ENCODE data around the gene SERPINA5.
"Not testable (repeated sequence)": the region's sequence is repeated elsewhere in the genome, so short reads cannot be mapped to it uniquely, and the experiment has no call there.

Gene SERPINA5

DNA sequence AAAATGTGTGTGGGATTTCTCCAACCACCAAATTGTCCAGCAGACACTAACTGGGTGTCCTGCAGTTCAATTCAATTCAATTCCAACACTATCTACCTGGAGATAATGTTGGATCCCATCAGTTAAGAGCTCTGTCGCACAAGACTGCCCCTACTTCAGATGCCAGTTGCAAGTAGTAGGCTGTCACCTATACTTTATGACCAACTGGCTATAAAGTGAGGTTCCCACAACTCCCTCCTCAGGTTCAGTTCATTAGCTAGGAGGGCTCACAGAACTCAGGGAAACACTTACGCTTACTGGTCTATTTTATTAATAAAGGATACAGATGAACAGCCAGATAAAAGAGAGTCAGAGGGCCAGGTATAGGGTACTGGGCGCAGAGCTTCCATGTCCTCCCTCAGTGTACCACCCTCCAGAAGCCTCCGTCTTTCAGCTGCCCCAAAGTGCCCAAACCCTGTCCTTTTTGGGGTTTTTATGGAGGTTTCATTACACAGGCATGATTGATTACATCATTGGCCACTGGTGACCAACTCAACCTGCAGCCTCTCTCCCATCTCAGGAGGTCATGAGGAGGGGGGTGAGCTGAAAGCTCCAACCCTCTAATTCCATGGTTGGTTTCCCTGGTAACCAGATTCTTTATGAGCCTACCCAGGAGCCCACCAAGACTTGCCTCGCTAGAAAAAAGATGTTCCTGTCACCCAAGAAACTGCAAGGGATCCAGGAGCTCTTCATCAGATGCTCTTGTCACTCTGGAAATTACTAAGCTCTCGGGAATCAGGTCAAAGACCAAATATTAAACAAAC lies 7.5 kb upstream of the SERPINA5 start:
- no peak for DNase-seq (ENCODE audit: low read depth in 1 of 2, low spot score in 1 of 2)

- DNase-seq (ENCODE audit: low read depth in 1 of 2, low spot score in 1 of 2), result no peak
Measured at GRCh38 chr14:94574336-94574735, 6.9 kb upstream of the SERPINA5 start.

DNA sequence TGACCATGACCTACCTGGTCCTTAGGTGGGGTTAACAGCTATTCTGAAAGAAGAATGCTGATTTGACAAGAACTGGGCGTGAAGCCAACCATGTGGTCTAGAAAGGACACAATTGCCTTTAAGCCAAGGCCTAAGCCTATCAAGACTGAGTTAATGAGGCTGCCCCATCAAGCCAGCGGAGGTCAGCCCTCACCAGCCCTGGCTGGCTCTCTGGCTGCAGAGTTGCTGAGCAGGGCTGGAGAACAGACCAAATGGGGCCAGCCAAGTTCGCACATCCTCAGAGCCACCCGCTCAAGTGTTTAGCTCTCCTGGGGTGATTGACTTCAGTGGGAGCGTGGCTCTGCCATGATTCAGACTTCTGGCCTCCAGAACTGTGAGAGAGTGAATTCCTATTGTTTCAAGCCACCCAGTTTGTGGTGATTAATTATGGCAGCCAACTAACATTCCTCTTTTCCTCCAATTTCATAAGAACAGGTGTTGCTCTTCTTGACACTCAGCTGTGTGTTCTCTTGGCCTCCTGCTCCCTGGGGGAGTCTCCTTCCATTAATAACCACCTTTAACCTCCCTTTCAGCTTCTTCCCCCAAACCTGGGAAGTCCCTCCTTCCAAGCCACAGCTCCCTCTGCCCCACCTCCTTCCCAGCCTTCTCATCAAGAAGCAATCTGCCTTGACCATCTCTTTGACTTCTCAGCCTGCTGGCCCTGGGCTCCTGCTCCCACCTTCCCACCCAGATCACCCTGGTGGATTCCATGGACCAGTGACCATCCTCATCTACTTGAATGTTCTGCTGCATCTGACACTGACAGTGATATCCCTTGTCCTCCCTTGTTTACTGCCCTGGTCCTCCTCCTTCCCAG lies 5.3 kb upstream of the SERPINA5 start:
- DNase-seq (ENCODE audit: low read depth in 1 of 2, low spot score in 1 of 2), result no peak

DNA sequence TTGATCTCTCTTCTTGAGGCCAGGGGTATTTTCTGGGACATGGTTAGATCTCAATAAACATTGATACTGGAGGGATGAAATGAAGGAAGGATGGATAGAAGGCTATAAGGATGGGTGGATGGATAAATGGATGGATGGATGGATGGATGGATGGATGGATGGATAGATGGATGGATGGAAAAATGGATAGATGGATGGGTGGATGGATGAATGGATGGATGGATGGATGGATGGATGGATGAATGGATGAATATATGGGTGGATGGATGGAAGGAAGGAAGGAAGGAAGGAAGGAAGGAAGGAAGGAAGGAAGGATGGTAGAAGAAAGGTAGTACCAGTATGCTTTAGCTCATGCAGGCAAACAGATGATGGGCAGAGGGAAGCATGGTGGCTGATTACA lies 3.8 kb upstream of the SERPINA5 start:
- DNase-seq (ENCODE audit: low read depth in 1 of 2, low spot score in 1 of 2), result not testable (repeated sequence)

GRCh38 chr14:94578712-94579111 lies 2.5 kb upstream of the SERPINA5 start:
- DNase-seq (ENCODE audit: low read depth in 1 of 2, low spot score in 1 of 2), result no peak

DNA sequence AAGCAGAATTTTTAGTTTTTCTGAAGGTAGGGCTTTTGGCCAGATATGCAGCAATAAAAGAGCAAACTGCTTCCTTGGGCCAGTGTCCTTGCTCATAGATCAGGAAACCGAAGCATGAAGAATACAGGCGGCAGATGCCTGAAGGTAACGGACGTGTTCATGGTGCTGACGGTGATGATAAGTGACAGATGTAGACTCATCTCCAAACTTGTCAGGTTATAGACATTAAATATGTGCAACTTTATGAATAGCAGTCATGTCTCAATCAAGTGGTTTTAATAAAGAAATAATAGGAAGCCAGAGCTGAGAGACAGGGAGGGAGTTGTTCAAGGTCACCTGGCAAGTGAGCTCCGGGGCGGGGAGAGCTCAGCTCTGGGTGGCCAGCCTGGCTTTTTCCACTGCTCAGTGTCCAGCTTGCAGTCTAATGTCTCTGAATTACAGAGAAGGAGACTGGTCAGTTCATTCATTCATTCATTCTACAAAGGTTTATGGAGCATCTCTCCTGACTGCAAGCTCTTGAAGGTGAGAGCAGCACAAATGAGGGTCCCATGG lies 1.0 kb downstream of the SERPINA5 start:
- DNase-seq (ENCODE audit: low read depth in 1 of 2, low spot score in 1 of 2), result no peak

- no peak for DNase-seq (ENCODE audit: low read depth in 1 of 2, low spot score in 1 of 2)
Measured at GRCh38 chr14:94582851-94583250, 1.6 kb downstream of the SERPINA5 start.

DNA sequence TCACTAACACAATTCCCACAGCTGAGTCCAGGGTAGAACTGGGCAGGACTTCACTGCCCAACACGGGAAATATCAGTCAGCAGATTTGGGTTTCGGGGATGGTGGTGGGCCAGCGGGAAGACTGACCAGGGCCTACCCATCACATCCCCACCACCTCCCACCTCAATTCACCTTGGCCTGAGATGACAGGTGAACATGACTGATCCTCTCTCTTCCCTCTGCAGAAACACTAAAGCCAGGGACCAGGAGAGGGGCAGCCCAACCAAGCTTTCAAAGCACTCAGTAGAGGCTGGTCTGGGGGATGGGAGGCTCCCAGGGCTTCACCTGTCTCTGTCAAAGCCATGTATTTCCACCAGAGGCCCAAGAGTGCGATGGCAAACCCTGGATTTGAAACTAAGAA lies 2.3 kb downstream of the SERPINA5 start:
- no peak for DNase-seq (ENCODE audit: low read depth in 1 of 2, low spot score in 1 of 2)

- no peak for DNase-seq (ENCODE audit: low read depth in 1 of 2, low spot score in 1 of 2)
Measured at GRCh38 chr14:94584591-94585280, 3.5 kb downstream of the SERPINA5 start.

DNA sequence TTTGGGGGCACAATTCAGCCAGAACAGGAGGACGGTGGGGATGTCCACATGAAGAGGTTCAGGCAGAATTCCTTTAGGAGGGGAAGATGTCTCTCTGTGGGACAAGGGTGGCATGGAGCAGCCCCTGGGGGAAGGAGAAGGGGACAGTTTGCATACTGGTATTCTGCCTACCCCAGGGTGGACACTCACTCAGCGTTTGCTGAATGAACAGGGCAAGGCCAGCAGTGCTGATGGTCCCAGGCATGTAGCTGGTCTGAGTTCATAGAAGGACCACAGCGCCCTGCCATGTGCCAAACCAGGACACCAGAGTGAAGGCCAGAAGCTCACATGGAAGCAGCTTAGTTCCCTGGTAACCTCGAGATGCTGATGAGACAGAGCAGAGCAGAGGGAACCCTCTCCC lies 5.4 kb downstream of the SERPINA5 start:
- DNase-seq (ENCODE audit: low read depth in 1 of 2, low spot score in 1 of 2), result no peak

DNA sequence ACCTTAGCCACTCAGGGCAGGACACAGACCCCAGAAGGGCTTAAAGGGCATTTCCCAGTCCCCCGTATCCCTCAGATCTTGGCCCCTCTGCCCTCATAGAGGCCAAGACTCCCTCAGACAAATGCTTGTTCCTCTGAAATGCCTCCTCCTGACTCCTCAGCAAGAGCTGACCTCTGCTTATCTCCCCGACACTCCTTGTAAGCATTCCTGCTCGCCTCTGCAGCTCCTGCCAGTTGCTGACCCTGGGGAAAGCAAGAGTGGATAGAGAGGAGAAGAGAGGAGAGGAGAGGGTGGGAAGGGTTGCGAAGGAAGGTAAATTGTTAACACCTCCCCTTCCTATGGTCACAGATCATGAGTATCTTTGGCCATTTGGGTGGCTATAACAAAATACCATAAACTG lies 7.1 kb downstream of the SERPINA5 start:
- DNase-seq (ENCODE audit: low read depth in 1 of 2, low spot score in 1 of 2), result no peak

DNA sequence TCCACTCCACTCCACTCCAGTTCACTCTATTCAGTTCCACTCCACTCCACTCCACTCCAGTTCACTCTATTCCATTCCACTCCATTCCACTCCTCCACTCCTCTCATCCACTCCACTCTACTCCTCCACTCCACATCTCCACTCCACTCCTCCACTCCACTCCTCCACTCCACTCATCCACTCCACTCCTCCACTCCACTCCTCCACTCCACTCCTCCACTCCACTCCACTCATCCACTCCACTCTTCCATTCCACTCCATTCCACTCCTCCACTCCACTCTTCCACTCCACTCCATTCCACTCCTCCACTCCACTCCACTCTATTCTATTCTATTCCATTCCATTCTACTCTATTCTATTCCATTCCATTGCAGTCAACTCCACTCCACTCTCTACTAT lies 9.8 kb downstream of the SERPINA5 start:
- DNase-seq (ENCODE audit: low read depth in 1 of 2, low spot score in 1 of 2), result no peak

DNA sequence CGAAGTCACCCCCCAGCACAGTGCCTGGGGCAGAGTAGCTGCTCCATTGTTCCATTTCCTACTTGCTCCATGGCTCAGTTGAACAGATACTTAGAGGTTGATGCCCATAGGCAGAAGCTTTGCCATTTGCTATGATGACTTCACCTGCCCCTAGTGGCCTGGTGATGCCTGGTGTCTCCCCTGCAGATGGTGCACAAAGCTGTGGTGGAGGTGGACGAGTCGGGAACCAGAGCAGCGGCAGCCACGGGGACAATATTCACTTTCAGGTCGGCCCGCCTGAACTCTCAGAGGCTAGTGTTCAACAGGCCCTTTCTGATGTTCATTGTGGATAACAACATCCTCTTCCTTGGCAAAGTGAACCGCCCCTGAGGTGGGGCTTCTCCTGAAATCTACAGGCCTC lies 10.6 kb downstream of the SERPINA5 start:
- no peak for DNase-seq (ENCODE audit: low read depth in 1 of 2, low spot score in 1 of 2)

- DNase-seq (ENCODE audit: low read depth in 1 of 2, low spot score in 1 of 2), result no peak
Measured at GRCh38 chr14:94592457-94592856, 11.2 kb downstream of the SERPINA5 start.

- no peak for DNase-seq (ENCODE audit: low read depth in 1 of 2, low spot score in 1 of 2)
Measured at GRCh38 chr14:94593376-94593748, 12.1 kb downstream of the SERPINA5 start.

GRCh38 chr14:94593749-94594431 lies 12.7 kb downstream of the SERPINA5 start:
- DNase-seq (ENCODE audit: low read depth in 1 of 2, low spot score in 1 of 2), result no peak

DNA sequence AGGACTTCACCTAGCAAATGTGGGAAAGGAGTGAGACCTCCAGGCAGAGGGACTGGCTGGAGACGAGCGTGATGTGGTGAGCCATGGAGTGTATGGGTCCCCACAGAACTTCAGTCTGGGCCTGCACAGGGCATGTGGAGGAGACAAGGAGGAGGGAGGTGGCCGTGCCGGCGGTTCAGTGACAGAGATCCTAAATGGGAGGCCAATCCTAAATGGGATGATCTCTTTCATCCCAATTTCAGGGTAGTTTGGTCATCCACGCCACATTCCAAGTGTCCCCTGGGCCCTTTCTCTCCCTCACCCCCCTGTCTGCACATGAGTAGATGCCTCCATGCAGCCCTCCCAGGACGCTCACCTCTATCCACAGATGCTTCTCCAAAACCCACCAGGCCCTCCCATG lies 13.2 kb downstream of the SERPINA5 start:
- no peak for DNase-seq (ENCODE audit: low read depth in 1 of 2, low spot score in 1 of 2)

GRCh38 chr14:94595912-94596311 lies 14.7 kb downstream of the SERPINA5 start:
- DNase-seq (ENCODE audit: low read depth in 1 of 2, low spot score in 1 of 2), result no peak

DNA sequence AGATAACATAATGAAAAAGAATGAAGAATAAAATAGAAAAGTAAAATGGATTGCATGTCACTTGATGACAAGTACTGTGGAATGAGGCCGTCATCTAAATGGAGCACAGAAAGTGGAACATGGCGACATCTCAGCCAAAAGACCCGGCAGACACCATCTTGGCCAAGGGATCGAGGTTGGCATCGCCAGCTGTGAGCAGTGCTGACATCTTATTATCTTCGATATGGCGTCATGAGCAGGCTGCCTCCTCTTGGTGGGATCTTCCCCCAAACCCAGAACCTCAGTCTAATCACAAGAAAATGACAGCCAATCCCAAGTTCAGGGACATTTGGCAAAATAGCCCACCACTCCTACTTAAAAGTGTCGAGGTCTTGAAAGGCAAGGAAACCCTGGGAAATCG lies 15.1 kb downstream of the SERPINA5 start:
- DNase-seq (ENCODE audit: low read depth in 1 of 2, low spot score in 1 of 2), result no peak

GRCh38 chr14:94597788-94598187 lies 16.6 kb downstream of the SERPINA5 start:
- no peak for DNase-seq (ENCODE audit: low read depth in 1 of 2, low spot score in 1 of 2)

GRCh38 chr14:94598506-94598815 lies 17.2 kb downstream of the SERPINA5 start:
- DNase-seq (ENCODE audit: low read depth in 1 of 2, low spot score in 1 of 2), result no peak

Measured in activated CD4-positive, alpha-beta T cell treated with anti-CD3 and anti-CD28 coated beads, Interleukin-2, amount 50 U/mL, for 24 hours (primary cell).